HEK293T (cell line): ENCODE results near the gene DAZL.

Experiments used
- BHLHE40 ChIP-seq: fragments of 450-650 bp; IDR thresholded peaks from 2 replicates; pipeline ENCODE4 v1.6.1; 2016; ENCODE audit warnings: mild to moderate bottlenecking, moderate library complexity, borderline replicate concordance
- FOXM1 ChIP-seq: fragments of 450-650 bp; IDR thresholded peaks from 2 replicates; pipeline ENCODE4 v1.6.1; 2017; ENCODE audit warnings: mild to moderate bottlenecking, borderline replicate concordance
- LEF1 ChIP-seq: fragments of 450-650 bp; IDR thresholded peaks from 2 replicates; pipeline ENCODE4 v1.6.1; 2017; ENCODE audit warnings: mild to moderate bottlenecking, borderline replicate concordance
- SUZ12 ChIP-seq: fragments of 450-650 bp; IDR thresholded peaks from 2 replicates; pipeline ENCODE4 v1.6.1; 2016; ENCODE audit warnings: mild to moderate bottlenecking
- ZNF384 ChIP-seq: fragments of 450-650 bp; IDR thresholded peaks from 2 replicates; pipeline ENCODE4 v1.6.1; 2016
- TF ChIP-seq, protein P1 (sequence below): fragments of 450-650 bp; IDR thresholded peaks from 2 replicates; pipeline ENCODE4 v1.6.1; 2016

DNA sequence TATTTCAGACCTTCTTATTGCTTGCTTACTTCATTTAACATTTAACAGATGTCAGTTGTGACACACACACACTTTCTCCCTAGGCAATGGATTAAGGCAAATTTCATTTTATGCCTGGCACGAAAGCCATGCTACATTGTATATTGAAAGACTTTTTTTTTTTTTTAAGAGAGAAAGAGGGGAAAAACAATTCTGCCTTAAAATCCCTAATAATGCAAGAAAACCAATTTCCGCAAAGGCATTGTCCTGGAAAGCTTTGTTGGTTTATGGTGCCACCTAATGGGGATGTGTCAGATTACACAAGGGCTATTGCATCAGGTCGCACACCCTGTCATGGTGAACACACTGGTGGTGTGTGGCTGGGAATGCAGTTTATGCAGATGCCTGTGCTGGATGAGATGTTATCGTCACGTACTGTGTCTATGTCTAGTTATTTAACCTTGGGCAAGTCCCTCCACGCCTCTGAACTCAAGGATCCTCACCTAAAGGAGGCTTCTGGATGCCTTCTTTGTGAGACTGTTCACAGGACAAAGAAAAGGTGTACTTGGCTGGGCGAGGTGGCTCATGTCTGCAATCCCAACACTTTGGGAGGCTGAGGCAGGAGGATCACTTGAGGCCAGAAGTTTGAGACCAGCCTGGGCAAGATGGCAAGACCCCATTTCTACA lies 54.4 kb downstream of the DAZL start:
- no peak for TF ChIP-seq LEF1
- TF ChIP-seq, protein P1, sequence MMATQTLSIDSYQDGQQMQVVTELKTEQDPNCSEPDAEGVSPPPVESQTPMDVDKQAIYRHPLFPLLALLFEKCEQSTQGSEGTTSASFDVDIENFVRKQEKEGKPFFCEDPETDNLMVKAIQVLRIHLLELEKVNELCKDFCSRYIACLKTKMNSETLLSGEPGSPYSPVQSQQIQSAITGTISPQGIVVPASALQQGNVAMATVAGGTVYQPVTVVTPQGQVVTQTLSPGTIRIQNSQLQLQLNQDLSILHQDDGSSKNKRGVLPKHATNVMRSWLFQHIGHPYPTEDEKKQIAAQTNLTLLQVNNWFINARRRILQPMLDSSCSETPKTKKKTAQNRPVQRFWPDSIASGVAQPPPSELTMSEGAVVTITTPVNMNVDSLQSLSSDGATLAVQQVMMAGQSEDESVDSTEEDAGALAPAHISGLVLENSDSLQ: no peak
- no peak for TF ChIP-seq BHLHE40
- no peak for TF ChIP-seq FOXM1
- TF ChIP-seq ZNF384: no peak
- TF ChIP-seq SUZ12: no peak
